Frontal cortex (tissue), 4 donors: ENCODE results near the gene CTDSPL. TPM values are rescaled to one million over a fixed set of nuclear protein-coding genes. Genes with fewer than 3 reads are reported as not detected.

ENCODE experiments used
- DNase-seq, 2 donors: peaks; one replicate each; pipeline ENCODE4 v3.0.0; 2012; ENCODE audit warnings: low spot score in 2 of 2
- FAIRE-seq: peaks from 2 replicates; lab custom pipeline; 2012; peaks lifted over from hg19 to GRCh38; lab: Jason Lieb, UNC
- total RNA-seq: library from RNA; depleted of rRNA; stranded (reverse); fragments of >200 nt; gene quantifications from one replicate; pipeline ENCODE4 v1.2.3, GENCODE V29; 2014
- donor health status: control.
- donor health status: control.
- donor health status: control.

The CTDSPL gene
- total RNA-seq, 1 donor from 2014 or later, result 15.5 TPM

DNA sequence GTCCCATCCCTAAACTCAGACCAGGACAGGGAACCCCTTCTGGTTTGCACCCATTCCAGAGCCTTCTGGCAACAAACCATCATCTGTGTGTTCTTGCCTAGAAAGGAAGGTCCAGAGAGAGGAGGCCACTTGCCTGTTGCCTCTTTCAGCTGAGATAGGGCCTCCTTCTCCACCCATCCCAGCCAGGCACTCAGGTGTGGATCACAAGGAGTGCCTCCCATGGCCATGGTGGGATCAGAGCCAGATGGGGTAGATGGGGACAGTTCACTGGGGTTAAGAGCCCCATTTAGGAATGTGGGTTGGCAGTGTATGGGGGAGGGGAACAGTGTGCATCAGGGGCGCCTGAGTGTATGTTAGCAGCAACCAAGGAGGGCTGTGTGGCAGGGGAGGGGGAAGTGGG, 8.9 kb upstream of the CTDSPL start:
- FAIRE-seq (no peak), DNase-seq (no peak)

DNA sequence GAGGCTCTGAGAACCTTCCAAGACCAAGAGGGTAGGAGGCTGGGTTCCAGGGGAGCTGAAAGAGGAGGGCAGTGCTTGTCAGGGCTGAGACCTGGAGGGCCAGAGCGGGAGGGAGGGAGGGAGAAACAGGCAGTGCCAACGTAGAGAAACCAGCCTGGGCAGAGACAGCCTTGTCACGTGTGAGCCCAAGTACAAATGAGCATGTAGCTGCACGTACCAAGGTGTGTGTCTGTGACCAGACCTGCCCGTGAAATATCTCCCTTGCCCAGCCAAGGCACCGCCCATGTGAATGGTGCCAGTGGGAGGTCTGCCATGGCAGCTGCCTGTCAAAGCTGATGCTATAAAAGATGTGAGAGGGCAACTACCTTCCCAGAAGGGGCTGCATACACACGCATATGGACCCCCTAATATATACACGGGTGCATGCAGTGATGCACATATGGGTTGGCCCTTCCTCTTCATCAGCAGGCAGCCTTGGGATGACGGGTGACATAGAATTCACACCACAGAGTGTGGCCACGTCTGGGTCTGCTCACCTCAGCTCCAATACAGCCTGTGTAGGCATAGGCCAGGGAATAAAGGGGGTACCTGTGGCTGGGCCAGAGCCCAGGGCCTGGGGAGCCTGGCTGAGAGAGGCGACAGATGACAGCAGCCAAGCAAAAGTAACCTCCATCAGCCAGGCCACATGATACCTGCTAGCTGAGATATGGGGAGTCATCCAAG, 7.8 kb upstream of the CTDSPL start:
- FAIRE-seq (no peak), DNase-seq (no peak)

DNA sequence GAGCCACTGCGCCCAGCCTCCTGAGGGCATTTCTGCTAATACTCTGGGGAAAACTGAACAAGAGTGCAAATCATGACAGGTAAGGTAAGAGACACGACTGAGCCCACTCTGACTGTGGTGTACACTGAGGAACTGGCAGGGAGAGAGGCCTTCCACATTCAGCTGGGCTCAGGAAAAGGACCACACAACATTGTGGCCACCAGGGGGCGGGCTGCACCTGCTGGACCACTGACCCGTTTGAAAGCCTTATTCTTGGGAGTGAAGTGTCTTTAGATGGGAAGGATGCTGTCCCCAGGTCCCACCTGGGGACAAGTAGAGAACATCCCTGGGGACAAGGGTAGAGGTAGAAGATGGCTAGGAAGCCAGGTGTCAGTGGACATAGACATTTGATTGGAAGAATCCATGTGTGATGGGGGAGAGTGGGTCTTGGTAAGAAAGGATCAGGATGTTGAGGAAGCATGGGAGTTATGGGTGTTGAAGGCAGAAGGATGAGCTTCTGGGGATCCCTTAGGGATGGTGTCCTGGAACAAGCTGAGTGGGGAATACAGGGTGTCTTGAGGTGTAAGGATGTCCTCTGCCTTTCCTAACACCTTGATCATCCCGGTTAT, 6.2 kb upstream of the CTDSPL start:
- no peak for FAIRE-seq
- DNase-seq, result peak; percentile 57 to 63

DNA sequence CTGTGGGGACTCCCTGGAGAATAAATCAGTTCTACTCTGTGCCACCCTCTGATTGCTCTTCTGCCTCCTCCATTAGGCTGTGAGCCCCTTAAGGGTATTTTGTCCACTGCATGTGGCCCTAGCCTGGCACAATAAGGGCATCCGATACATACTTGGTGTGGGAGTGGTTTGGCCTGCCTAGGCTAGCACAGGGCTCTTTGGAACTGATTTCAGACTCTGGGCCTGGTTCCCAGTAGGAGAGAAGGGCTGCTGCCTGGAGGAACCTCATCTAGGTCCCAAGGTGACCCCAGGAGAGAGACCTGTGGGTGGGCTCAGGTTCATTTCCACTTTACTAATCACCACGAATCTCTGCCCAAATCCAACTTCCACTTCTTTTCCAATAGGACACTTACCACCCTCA, 5.3 kb upstream of the CTDSPL start:
- no peak for FAIRE-seq

DNA sequence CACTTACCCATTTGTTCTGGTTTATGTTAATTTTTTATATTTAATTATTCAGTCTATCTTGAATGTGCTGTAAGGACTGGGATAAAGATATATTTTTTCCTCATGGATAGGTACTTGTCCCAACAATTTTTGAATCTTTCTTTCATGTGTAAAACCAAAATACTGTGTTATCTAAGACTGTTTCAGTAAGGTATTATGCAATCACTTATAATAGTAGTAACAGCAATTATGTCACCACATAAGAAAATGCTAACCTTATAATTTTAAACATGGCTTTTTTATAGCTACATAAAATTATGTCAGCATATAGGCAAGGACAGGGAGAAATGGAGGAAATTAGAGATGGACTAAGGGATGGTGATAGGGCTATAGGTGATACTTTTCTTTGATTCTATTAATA, 2.9 kb upstream of the CTDSPL start:
- FAIRE-seq, result no peak

More for the DNA sequence above, 5.3 kb upstream of the CTDSPL start:
- no peak for DNase-seq

DNA sequence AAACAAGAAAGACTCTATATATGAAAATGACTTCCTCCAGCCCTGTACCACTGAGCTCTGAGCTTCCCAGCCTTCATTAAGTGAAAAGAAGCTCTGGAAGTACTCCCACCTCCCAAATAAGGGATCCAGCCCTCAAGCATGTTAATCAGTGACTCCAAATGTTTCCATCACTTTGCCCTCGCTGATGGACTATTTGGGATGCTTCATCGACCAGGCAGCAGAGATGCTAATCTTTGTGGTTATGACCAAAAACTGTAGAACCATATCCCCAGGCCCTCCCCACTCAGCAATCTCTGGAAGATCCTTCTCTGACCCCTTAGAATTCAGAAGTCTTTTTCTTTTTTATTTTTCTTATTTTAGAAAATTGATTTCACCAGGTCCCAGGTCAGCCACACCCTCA, 2.3 kb upstream of the CTDSPL start:
- FAIRE-seq (no peak), DNase-seq (no peak)

More for the DNA sequence above, 2.9 kb upstream of the CTDSPL start:
- no peak for DNase-seq

DNA sequence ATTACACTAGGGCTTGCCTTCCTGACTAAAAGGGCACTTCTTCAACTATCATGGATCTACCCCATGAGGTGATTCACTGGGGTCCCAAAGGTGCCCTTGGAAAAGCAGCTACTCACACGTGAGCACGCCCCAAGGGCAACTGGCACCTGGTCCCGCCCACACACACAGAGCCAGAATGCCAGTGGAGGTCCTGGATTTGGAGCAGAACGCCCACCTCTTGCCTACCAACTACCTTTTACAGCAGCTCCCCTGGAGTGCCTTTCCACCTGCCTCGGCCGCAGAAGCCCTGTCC, 1.8 kb upstream of the CTDSPL start:
- DNase-seq (no peak), FAIRE-seq (no peak)

DNA sequence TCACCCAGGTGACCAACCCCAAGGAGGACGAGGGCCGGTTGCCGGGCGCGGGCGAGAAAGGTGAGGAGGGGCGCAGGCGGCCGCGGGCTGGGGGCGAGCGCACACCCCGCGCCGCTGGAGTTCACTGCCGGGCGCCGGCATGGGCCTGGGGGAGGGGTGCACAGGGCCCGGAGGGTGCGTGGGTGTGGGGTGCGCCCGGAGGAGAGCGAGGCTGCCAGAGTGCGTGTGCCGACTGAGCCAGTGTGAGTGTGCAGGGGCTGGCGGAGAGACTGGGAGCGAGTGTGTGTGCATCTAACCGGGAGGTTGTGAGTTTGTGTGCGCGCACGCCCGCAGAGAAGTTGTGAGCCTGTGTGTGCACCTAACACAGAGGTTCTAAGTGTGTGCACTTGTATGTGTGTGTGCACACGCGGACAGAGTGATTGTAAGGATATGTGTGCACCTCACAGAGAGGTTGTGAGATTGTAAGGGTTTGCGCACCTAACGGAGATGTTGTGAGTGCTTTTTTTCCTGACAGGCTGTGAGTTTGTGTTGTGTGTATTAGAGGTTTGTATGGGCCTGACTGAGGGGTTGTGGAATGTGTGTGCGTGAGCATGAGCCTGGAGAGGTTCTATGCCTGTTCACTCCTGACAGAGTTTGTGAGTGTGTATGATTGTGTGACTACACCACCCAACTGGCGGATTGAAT, 681 bp downstream of the CTDSPL start:
- DNase-seq, result peak; percentile 38 to 51

DNA sequence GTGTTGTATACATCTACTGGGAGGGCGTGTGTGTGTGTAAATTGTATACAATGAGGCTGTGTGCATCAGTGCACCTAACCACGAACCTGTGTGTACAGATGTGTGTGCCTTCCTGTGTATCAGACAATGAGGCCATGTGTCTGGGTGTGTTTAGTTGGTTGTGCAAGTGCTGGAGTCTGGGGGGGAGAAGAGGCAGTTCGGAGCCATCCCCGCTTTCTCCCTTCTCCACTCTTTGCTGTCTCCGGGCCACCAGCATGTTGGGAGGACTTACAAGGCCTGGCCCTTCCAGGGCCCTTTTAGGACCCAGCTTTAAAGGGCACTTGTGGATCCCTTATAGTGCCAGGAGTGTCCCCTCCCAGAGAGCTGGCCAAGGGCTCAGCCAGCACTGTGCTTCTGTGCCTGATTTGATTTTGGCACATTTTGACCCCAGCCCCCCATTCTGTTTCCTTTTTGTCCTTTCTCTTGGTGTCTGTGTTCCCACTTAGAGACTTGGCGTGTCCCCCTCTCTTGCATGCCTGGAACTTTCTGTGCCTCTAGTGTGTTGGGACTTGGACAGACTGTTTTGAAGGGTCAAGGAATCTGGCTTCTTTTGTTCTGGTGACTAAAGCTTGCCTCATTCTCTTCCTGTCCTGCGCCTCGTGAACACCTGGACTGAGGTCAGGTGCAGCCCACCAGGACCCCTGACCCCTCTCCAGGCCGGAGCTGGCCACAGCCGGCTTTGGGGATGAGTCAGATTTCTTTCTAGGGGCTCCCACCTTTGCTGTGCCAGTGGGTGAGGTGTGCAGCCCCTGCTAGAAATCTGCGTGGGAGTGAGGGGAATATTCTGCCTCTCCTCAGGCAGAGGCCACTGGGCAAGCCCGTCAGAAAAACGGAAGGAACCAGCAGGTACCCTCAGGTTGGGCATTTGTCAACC, 1.5 kb downstream of the CTDSPL start:
- DNase-seq, result no peak
- FAIRE-seq, result no peak

More for the DNA sequence above, 681 bp downstream of the CTDSPL start:
- FAIRE-seq, result no peak

DNA sequence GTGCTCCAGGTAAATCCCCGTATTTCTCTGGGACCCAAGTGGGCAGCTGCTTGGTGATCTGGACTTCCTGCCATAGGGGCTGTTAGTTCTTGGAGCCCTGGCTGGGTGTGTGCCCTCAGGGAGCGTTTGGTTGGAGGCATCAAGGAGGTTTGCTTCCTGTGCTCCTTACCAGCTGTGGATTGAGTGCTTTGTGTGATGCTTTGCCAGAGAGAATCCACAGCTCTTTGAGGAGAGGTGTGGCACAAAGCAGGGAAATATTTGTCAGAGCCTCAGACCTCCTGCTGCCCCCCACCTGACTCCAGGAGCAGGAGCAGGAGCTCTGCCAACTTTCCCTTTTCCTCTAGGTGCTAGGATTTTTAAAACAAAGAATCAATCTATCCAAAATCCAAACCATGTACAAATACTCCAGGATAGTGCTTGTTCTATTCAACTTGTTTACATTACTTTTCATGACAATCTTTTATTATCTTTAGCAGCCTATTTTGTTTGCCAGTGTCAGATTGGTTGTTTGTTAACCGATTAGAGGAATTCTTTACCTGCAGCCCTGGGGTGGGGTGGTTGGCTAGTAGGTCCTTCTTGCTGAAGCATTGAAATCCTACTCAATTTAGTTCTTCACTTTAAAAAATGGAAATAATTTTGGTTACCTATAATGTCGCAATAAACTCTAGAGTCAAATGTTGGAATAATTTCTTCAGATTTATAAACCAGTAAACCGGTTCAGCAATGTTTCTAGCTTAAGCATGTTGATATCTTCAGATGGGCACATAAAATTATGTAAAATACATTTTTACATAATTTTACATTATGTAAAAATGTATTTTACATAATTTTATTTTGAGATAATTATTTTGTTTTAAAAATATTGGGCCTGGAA, 2.5 kb downstream of the CTDSPL start:
- DNase-seq (no peak), FAIRE-seq (peak; percentile 63)

DNA sequence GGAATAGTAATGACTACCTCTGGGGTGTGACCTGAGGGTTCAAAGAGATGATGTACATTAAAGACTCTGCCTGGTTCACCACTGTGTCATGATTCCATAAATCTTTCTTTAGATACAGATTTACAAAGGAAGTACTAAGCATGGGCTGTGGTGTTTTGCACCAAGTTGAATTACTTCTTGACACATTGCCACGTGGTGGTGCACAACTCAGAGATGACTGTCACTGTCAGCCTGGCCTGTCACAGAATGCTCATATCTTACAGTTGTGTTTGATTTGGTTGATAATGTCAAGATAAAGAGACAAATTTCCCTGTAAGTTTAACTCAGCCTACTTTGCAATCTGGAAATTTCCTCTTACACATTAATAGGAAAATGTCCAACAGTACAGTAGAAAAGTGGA, 3.2 kb downstream of the CTDSPL start:
- no peak for FAIRE-seq
- no peak for DNase-seq

DNA sequence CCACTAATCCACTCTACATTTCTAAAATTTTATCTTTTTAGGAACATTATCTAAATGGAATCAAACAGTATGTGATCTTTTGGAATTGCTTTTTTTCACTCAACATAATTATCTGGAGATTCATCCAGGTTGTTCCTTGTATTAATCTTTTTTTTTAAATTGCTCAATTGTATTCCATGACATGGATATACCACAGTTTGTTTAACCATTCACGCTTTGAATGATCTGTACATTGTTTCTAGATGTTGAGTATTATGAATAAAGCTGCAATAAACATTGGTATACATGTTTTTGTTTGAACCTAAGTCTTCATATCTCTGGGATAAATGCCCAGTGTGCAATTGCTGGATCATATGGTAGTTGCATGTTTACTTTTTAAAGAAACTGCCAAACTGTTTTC, 5.5 kb downstream of the CTDSPL start:
- FAIRE-seq (no peak), DNase-seq (no peak)

DNA sequence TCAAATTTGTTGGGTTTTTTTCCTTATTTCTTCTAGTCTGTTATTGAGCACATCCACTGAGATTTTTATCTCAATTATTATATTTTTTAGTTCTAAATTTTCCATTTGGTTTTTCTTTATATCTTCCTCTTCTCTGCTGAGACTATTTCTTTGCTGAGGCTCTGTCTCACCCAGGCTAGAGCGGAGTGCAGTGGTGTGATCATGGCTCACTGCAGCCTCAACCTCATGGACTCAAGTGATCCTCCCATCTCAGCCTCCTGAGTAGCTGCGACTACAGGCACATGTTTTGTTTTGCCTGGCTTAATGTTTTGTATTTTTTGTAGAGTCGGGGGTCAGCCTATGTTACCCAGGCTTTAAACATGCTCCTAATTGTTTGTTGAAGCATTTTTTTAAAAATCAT, 10.2 kb downstream of the CTDSPL start:
- FAIRE-seq (no peak), DNase-seq (no peak)

DNA sequence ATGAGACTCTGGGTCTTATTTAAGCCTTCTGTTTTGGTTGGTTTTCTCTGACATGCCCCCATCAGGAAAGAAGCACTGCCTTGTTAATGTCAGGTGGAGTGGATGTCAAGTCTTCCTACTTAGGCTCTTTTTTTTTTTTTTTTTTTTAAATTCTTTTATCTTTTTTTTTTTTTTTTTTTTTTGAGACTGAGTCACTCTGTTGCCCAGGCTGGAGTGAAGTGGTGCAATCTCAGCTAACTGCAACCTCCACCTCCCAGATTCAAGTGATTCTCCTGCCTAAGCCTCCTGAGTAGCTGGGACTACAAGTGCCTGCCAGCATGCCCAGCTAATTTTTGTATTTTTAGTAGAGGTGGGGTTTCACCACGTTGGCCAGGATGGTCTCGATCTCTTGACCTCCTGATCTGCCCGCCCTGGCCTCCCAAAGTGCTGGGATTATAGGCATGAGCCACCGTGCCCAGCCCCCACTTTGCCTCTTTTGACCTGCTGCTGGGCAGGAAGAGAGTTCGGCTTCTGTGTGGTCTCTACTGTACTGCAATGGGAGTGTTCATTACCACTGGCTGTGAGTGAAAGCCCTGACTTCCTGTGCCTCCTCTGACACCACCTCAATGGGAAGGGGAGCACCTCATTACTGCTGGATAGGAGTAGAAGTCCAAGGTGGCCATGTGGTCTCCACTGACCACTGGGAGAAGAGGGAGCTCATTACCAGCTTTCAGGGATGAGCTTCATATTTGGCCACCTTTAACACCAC, 10.9 kb downstream of the CTDSPL start:
- DNase-seq (no peak), FAIRE-seq (no peak)

DNA sequence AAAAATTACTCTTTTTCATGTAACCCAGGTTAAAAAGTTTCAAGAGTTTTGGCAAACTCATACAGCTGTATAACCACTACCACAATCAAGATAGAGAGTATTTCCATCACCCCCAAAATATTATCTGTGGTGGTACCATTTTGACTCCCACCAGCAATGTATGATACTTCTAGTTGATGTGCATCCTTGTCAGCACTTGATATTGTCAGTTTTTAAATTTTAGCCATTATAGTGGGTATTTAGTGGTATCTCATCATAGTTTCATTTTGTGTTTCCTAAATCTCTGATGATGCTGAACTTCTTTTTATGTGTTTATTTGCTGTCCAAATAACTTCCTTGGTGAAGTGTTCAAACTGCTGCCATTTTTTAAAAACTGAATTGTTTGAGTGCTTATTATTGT, 14.6 kb downstream of the CTDSPL start:
- no peak for FAIRE-seq
- DNase-seq, result no peak

DNA sequence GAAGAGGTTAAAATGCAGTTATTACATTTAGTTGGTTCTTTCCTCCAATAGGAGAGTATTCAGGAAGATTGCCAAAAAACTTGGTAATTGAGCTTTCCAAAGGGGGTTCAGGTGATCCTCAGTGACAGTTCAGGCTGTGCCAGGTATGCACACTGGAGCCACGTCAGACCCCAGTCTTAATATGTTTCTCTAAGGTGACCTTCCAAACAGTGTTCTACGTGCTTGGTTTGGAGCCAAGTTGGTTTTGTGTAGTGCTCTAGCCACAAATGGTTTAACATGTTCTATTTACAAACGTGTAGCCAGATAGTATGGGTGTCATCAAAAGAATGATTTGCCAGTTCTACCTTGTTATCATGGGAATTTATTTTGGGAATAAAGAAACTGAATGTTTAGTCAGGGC, 21.0 kb downstream of the CTDSPL start:
- DNase-seq (no peak), FAIRE-seq (no peak)

DNA sequence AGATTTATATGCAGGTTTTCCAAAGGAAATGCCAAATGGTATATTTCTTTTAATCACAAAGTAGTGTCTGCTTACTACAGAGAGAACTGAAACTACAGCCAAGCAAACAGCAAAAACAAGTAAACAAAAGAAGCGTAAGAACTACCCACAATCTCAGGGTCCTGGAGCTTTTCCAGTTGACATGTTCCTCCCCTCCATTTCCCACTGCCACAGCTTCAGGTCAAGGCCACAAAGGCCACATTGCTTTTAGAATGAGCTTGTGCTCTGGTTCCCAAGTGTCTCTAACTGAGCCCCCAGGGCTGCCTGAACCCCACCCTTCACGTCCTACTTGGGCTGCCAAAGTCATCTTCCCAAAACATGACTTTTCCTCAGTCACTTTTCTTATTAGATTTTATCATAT, 24.1 kb downstream of the CTDSPL start:
- no peak for FAIRE-seq
- DNase-seq, result no peak

DNA sequence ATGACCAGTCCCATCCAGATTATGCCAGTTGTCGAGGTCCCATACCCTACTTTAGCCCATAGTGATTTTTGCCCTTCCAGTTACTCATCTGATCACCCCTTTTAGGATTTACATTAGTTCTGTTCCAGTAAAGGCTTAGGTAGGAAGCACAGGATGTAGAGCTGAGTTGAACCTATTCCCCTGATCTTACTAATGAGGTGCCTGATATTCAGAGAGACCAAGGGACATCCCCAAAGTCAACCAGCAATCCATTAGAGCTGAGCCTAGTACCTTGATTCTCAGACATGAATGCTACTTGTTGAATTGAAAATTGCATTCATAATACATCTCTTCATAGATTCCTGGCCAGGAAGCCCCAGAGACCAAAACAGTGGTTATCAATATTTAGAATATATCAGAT, 24.7 kb downstream of the CTDSPL start:
- no peak for DNase-seq
- FAIRE-seq, result no peak

DNA sequence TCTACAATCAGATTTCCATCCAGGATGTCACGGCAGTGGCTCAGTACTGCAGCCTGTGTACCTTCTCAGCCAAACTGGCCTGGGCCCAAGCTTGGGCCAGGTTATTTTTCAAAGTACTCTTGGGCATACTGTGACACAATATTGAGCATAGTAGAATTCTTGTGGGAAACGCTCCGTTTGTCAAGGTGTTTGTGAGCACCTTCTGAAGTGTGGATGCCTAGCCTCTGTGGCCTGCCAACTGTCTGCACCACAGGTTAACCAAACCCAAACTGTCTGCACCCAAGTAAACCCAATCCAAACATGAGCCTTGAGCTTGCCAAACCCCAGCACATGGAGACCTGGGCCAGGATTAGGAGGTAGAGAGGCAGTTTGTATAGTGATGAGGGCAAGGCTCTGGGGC, 25.4 kb downstream of the CTDSPL start:
- no peak for FAIRE-seq
- DNase-seq, result no peak
